HL-60/S4 treated with retinoic acid at 250 ng/mL for 4 days and 3 days (cell line): ENCODE measurements around the gene CNTNAP2.
"Not testable (repeated sequence)": the region's sequence is repeated elsewhere in the genome, so short reads cannot be mapped to it uniquely, and the experiment has no call there.

ENCODE experiments used
- in situ Hi-C: fragments of 300-500 bp; cut with MboI; formaldehyde crosslinking; loops from 2 replicates; pipeline ENCODE4 v1.7.0; 2022; ENCODE audit warnings: low sequenced_read_pairs

CNTNAP2 gene

DNA sequence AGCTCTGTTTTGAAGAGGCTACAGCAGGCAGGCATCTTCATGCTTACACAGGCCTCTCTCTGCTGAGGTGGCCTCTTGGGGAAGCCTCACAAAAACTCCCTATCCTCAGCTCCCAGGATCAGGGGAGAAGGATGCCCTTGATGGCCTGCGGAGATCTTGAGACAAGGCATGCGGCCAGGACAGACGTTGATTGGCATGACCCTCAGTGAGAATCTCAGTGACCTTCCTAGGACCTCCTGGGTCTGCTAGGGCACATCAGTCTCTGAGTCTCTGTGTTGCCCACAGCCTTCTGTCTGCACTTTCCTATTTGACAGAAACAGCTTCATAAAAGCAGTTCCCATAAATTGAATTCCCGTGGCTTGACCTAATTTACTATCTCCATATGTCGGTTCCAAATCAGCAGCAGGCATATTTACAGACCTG, 1468.2 kb downstream of the CNTNAP2 start:
- in situ Hi-C loops, result no loop called here

DNA sequence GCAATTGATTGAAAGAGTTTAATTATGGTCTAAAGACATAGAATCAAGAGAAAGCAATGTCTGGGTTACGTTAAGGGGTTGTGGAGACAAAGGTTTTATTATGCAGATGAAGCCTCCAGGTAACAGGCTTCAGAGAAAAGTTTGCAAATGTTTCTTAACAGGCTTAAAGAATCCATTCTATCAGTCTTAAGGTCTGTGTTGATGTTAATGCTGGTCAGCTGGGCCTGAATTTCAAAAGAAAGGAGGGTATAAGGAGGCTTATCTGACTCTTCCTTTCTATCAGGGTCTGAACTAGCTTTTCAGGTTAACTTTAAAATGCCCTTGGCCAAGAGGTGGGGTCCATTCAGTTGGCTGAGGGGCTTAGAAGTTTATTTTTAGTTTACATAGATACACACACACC, 1469.5 kb downstream of the CNTNAP2 start:
- in situ Hi-C loops, result no loop called here

DNA sequence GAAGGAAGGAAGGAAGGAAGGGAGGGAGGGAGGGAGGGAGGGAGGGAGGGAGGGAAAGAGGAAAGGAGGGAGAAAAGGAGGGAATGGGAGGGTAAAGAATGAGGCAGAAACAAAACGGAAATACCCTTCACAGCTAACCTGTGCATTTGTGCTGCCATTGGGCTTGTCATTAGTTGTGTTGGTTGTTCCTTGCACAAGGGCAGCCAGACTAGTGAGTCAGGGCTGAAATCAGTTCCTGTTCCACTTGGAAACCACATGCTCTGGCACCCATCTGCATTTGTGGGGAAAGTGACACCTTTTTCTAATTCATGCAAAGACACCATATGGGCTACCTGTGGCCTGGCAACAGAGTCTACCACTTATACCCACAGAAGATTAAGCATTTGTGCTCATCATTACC, 1469.9 kb downstream of the CNTNAP2 start:
- in situ Hi-C loops, result no loop called here

DNA sequence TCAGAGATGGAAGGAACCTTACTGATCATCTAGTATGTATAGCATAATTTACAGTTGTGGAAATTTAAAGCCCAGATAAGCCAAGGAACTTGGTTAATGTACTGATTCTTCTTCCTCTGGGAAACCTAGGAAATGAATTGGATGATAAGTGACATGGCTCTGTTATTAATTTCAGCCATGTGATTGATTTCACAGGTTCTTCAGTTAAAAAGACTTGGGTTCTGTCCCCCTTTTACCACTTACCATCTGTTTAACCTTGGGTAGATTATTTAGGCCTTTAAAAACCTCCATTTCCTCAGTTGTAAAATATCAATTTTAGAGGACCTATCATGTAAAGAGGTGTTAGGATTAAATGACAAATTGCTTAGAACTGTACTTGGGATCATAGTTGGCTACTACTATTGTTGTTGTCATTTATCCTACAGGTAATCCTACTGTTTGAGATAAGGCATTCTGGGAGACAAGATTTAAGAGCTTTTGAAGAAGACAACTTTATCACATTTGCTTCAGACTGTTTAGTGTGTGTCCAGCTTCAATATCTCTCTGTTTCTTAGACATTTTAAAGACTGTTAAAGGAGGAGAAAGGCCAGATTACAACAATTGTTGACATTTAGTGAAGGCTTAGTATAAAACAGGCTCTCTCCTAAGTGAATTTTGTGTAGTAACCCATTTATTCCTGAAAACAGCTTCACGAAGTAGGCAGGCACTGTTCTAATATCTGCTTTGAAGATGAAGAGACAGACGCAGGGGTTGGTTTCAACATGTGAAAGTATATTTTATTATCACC, 1476.9 kb downstream of the CNTNAP2 start:
- in situ Hi-C loops, result no loop called here

DNA sequence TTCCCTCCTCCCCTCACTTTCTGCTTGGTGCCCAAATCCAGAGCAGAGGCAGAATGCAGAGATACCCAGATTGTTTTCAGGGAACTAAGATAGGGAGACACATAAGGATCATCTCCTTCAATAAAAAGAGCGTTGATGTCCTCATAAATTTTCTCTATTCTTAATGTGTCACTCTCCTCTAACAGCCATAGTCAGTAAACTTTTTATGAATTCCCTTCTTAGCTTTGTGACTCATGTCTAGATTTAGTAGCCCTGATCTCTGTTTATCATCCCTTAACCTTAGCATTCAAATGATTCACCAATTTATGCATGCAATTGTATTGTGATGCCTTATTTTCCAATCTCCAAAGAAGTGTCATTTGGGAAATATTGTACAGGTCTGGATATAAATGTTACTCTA, 1478.4 kb downstream of the CNTNAP2 start:
- in situ Hi-C loops, result no loop called here

DNA sequence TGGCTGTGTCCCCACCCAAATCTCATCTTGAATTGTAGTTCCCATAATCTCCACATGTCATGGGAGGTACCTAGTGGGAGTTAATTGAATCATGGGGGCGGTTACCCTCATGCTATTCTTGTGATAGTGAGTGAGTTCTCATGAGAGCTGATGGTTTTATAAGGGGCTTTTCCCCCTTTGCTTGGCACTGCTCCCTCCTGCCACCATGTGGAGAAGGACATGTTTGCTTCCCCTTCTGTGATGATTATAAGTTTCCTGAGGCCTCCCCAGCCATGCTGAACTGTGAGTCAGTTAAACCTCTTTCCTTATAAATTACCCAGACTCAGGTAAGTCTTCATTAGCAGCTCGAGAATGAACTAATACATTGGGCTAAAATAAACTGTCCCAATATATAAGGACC, 1482.1 kb downstream of the CNTNAP2 start:
- in situ Hi-C loops, result not testable (repeated sequence)

DNA sequence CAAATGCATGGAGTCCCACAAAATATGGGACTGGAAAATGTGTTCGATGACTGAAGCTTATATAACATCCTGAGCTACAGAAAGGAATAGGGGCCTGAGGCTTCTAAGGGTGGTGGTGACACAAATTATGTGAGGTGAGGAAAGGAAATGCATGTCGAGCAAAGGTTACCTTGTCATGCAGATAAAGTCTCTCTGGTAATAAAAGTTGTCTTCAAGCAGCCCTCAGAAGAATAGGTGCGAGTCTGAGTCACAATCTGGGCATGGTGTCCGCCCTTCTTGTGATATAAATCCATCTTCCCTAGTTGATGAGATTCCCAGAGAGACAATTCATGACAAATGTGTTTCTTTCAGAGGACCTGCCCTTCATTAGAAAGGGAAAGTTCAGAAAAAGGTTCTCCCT, 1488.7 kb downstream of the CNTNAP2 start:
- in situ Hi-C loops, result no loop called here

DNA sequence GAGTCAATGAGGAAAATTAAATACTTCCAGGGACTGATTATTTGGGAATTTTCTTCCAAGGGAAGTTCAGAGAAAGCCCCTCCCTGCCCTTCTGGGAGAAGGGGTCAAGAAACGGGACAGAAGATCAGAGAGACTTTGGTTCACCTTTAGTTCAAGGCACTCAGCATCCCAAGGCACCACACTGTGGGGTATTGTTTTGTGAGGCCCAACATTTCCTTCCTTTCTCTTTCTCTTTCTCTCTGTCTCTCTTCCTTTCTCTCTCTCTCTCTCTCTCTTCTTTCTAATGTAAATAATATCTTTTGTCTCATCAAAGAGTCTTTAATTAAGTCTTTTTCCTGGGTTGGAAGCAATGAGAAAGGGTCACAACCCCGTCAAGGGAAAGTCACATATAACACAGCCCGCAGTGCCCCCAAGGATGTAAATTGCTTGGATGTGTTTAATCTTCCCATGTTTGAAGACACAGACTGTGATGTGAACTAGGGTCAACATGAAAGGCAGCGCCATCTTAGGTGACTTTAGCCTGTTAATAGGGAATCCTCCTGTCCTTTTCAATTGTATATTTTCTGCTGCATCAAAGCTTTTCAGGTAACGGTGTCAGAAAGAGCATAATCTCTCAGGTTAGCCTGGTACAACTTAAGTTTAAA, 1490.7 kb downstream of the CNTNAP2 start:
- in situ Hi-C loops, result no loop called here

DNA sequence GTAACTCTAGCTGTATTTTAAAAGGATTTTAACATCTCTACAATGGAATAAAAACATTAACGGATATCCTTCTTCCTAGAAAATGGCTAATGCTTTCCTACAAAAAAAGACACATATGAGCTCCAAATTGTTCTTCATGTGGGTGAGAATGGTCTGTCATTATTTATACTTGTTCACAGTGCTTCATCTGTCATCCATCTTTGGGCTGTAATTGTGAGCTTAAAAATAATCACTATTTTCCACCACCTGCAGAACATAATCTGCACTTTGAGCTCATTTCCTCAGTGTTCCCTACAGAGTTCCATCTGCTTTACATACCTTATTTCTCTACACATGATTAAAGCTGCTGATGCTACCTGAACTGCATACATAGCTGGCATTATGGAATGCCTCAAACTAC, 1494.8 kb downstream of the CNTNAP2 start:
- in situ Hi-C loops, result no loop called here

DNA sequence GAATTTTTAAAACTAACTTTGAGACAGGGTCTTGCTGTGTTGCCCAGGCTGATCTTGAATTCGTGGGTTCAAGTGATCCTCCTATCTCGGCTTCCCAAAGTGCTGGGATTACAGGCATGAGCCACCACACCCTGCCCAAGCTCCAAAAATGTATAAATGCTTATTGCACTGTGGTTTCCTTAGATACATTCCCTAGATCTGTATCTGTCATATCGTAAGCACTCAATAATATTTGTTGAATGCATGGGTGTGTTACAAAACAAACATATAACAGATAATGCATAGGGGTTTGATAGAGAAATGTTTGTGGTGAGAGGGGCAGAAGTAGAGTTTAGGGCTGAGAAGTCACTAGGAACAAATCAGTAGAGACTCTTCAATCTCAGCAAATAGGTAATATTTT, 1518.7 kb downstream of the CNTNAP2 start:
- in situ Hi-C loops, result no loop called here

DNA sequence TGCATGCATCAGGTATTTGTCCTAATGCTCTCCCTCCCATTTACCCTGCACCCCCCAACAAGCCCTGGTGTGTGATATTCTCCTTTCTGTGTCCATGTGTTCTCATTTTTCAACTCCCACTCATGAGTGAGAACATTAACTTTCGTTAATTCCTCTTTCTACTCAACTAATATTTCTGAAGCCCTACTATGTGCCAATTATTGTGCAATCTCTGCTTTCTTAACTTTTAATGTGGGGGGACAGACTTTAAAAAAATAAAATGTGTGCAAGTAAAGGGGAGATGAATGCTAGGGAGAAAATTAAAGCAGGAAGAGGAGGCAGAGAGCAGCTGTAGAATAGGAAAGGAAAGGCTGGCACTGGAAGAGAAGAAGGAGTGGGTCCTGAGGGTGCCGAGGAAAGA, 1520.0 kb downstream of the CNTNAP2 start:
- in situ Hi-C loops, result no loop called here

DNA sequence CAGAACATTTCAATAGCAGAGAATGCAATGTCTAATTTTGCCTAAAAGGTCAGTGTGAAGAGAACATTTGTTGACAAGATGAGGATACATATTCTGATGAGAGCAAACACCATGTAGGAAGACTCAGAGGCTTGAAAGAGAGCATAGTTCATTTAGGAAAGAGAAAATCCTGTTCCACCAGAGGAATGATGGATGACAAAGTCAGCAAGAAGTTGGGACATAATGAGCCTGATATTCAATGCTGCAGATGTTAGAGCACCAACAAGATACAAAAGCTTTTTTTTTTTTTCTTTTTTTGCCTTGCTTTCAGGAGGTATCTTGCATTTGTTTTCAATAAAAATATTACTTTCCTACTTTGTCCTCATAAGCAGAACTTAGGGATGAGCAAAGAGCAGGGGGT, 1522.0 kb downstream of the CNTNAP2 start:
- in situ Hi-C loops, result no loop called here

DNA sequence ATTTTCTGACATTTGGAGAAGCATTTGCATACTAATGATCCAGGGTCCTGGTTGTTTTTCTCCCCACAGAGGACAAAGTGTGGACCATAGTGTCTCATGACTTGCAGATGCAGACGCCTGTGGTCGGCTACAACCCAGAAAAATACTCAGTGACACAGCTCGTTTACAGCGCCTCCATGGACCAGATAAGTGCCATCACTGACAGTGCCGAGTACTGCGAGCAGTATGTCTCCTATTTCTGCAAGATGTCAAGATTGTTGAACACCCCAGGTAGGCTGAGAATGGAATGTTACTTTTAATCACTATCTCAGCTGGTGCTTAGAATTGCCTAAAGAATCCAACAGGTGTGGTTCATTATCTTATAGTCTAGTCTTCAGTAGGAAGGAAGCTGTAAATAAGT, 1522.4 kb downstream of the CNTNAP2 start:
- in situ Hi-C loops, result no loop called here

DNA sequence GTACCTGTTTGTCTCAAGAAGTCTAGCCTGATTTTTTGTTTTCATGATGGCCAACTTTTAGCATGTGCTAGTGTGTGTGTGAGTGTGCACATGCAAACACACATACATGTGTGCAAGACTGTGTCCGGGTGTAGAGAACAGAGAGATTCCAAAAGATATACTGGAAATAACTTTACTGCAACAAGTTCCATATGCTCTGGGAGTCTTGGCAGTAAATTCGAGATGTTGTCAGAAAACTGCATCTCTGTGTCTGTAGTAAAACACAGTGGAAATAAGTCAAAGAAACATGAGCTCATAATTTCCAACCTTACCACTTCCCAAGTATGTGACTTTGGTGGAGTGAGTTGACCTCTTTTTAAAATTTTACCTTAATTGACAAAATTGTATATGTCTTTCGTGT, 1523.2 kb downstream of the CNTNAP2 start:
- in situ Hi-C loops, result no loop called here

DNA sequence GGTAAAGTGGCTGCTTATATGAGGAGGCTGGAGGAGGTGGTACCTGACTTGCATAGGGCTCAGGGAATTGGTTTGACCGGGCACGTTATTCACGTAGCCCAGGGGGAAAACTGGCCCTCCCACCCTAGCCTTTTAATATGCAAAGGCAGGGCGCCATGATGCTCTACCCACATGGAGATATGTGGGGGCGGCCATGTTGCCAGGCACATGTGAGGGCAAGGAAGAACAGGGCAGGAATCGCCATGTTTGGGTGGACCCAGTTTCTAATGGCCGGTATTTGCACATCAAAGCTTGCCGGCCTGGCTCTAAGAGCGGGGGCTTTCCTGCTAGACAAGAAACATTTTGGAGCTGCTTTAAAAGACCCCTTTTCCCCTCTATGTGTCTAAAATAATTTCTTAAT, 1524.2 kb downstream of the CNTNAP2 start:
- in situ Hi-C loops, result no loop called here

DNA sequence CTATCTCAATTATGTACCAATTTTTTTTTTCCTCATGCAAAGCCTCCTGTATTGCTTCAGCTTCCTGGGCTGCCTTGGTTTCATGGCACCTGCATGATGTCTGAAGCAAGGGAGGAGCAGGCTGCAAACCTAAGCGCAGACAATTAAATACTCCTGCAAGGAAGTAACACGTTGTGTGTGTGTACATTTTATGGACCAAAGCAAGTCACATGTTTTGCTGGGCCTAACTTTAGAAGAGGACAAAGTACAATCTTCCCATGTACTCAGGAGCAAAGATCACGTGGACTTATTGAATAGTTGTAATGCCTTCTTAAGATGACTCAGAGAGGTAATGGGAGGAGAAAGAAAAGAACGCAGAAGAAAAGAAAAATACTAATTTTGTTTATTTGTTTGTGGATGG, 1530.0 kb downstream of the CNTNAP2 start:
- in situ Hi-C loops, result no loop called here

DNA sequence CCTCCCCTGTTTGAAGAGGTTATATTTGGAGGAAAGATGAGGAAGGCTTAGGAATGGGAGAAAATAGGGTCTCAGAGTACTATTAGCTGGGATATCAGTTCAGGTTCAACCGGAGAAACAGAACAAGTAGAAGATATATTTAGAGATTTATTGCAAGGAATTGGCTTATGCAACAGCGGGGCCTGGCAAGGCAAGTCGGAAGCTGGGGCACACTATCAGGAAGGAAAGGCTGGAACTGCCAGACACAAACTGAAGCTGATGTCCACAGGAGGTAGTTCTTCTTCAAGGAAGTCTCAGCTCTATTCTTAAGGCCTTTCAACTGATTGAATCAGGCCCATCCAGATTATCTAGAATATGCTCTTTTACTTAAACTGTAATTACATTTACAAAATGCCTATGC, 1534.4 kb downstream of the CNTNAP2 start:
- in situ Hi-C loops, result no loop called here

DNA sequence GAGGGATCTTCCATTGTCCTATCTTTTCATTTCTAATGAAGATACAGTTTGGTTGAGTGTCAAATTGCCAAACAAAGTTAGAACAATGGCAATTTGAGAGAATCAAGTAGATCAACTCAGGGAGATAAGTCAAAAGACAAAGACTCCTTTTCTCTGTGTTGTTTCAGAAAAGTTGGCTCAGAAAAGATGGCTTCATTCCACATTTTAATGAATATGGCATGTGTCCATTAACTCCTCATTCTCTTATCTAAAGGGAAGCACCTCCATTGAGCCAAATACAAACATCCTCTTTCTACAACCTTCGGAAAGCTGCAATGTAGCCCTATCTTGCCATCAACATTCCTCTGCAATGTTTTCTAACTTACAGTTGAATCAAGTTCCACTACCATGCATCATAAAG, 1535.0 kb downstream of the CNTNAP2 start:
- in situ Hi-C loops, result no loop called here

DNA sequence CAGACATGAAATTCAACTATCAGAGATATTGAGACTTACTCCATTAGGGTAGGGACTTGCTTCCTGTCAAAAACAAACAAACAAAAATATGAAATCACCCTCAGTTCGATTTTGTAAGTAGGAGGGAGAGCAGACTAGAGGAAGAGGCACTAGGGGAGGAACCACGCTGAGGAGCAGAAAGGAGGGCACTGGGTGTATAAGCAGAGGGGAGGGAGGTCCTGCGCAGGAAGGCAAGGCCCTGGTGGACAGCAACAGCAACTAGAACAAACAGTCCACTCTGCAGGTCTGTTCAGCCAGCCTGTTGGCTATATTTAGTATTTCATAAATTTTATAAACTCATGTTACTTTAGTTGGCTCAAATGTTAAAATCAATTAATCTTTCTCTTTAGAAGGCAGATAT, 1536.9 kb downstream of the CNTNAP2 start:
- in situ Hi-C loops, result no loop called here

DNA sequence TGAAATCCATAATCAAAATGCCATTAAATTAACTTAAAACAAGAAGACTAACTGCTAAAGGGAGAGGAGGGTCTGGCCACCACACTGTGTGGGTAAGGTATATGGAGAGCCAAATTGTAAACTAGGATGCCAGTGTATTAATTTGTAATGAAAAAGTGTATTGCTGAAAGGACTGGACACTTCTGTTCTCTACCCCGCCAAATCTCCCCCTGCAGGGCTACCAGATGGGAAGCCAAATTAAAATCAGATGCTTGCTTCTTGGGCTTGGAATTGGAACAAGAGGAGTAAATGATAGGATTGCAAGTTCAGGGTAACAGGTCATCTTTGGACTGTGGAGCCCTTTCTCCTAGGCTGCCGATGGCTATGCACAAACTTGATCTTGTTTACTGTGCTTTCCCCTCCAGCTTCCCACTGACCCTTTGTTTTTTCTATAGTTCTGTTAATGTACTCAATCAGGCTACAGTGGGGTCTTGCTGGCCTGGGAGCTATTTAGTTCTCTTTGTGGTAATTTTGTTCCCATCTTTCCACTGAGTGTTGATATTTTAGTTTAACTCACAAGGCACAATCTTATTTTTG, 1541.9 kb downstream of the CNTNAP2 start:
- in situ Hi-C loops, result no loop called here

DNA sequence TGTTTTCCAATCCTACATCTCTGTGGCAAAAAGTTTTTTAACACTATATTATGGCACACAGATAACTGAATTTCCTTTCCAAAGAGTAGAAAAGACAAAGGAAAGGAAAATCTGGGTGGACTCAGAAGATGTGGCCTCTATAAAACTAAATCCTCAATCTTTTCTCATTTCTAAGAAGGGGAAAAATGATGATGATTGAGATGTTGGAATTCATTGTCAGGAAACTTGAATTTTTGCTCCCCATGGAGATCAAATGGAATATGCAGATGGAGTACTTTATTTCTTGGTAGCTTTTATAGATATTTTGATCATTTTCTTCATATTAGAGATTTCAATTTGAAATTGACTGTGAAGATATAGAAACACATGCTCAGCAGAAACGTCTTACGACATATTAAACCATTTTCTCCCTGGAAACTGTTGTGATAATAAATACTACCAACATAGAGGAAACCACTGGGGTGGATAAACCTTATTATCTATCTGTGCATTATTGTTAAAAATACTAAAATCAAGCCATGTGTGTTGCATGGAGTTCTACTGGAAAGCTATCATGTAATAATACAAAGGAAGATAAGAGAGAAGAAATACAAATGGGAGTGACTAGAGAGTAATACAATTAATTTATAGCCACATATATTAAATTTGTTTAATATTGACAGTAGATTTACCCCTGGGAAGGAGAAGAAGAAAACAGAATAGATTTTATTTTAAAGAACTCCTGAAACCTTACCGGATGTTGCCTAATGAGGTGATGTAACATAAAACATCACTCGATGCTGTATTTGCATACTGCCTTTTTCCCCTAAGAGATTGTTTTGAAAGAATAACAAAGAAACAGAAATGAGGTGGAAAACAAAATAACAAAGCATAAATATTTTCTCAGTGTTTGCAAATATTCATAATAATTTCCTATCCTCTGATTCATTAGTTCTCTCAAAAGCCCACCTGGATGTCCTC, 1542.7 kb downstream of the CNTNAP2 start:
- in situ Hi-C loops, result no loop called here
